A549 (cell line): ENCODE data around the gene ZNF423. TPM values are rescaled to one million over a fixed set of nuclear protein-coding genes. Genes with fewer than 3 reads are reported as not detected.

ENCODE experiments used
- ATAC-seq, 2 experiments: fragments of 200-7000 bp in 1 of 2; fragments of >200 bp in 1 of 2; cut with Nextera tagmentation in 1 of 2; cut with Tn5 transposase in 1 of 2; 3 replicates each; pipeline versions ENCODE4 v1.8.0 to v1.9.1; 2018 to 2020; ENCODE audit warnings: mild to moderate bottlenecking in 1 of 2, moderate library complexity in 1 of 2
- CTCF ChIA-PET: fragments of 300-600 bp; sonication (Branson Sonifier 250); formaldehyde crosslinking; extraction: SDS; loops from one replicate; lab custom pipeline; 2021; ENCODE audit warnings: antibody characterized with exemption, inconsistent platforms; lab: Yijun Ruan, JAX
- POLR2A ChIA-PET: fragments of 350-600 bp; formaldehyde crosslinking; extraction: SDS; loops from one replicate; lab custom pipeline; 2021; ENCODE audit warnings: antibody characterized with exemption, inconsistent platforms; lab: Yijun Ruan, JAX
- DNase-seq, 2 experiments: peaks; one replicate each; pipeline versions ENCODE4 v3.0.0 to v3.0.0-alpha.2; 2011 to 2016; ENCODE audit warnings: low read depth in 1 of 2, low spot score in 1 of 2
- FAIRE-seq: peaks from 2 replicates; lab custom pipeline; 2011; peaks lifted over from hg19 to GRCh38; lab: Jason Lieb, UNC
- H3K27ac ChIP-seq, 2 experiments: fragments of >200 bp; sonication (Bioruptor Twin); formaldehyde crosslinking; 3 replicates each; pipeline ENCODE4 v1.5.1; 2016 to 2017
- H3K4me1 ChIP-seq: fragments of >200 bp; sonication (Bioruptor Twin); formaldehyde crosslinking; 3 replicates; pipeline ENCODE4 v1.6.1; 2016
- H3K4me2 ChIP-seq: fragments of >200 bp; sonication (Bioruptor Twin); formaldehyde crosslinking; 3 replicates; pipeline ENCODE4 v1.6.1; 2016
- H3K4me3 ChIP-seq: fragments of >200 bp; sonication (Bioruptor Twin); formaldehyde crosslinking; 3 replicates; pipeline ENCODE4 v1.5.1; 2016
- H3K9me3 ChIP-seq: fragments of >200 bp; sonication (Bioruptor Twin); formaldehyde crosslinking; 3 replicates; pipeline ENCODE4 v1.6.1; 2016
- ELK1 ChIP-seq: fragments of 150-350 bp; IDR thresholded peaks from 2 replicates; pipeline ENCODE4 v1.6.1; 2014; ENCODE audit warnings: low read depth, mild to moderate bottlenecking, low read length
- FOSB ChIP-seq: fragments of 250-450 bp; sonication (Bioruptor Pico); IDR thresholded peaks from 2 replicates; pipeline ENCODE4 v1.5.0; 2020; ENCODE audit warnings: mild to moderate bottlenecking, moderate library complexity
- GATA3 ChIP-seq: IDR thresholded peaks from 2 replicates; pipeline ENCODE4 v1.6.1; 2012; ENCODE audit warnings: borderline replicate concordance
- JUN ChIP-seq, 2 experiments: fragments of >200 bp; sonication (Bioruptor Twin); formaldehyde crosslinking; IDR thresholded peaks; 2 replicates in 1 of 2; 3 replicates in 1 of 2; pipeline ENCODE4 v1.6.1; 2016 to 2017
- MYC ChIP-seq: IDR thresholded peaks from 2 replicates; pipeline ENCODE4 v1.6.1; 2012; ENCODE audit warnings: mild to moderate bottlenecking, inconsistent platforms, low read length, improper control_type of control experiment, borderline replicate concordance
- NFE2L2 ChIP-seq: fragments of 150-350 bp; conservative IDR thresholded peaks from 2 replicates; pipeline ENCODE4 v1.6.1; 2014; ENCODE audit warnings: low read length
- NR3C1 ChIP-seq: fragments of >200 bp; sonication (Bioruptor Twin); formaldehyde crosslinking; IDR thresholded peaks from 3 replicates; pipeline ENCODE4 v1.6.1; 2017
- POLR2A ChIP-seq: IDR thresholded peaks from 2 replicates; pipeline ENCODE4 v1.6.1; 2012; ENCODE audit warnings: mild to moderate bottlenecking, low read length
- RFX5 ChIP-seq: fragments of 450-650 bp; IDR thresholded peaks from 2 replicates; pipeline ENCODE4 v1.7.1; 2014; ENCODE audit warnings: antibody characterized with exemption, mild to moderate bottlenecking, moderate library complexity
- SMC3 ChIP-seq: fragments of >200 bp; sonication (Bioruptor Twin); formaldehyde crosslinking; IDR thresholded peaks from 3 replicates; pipeline ENCODE4 v1.6.1; 2018; ENCODE audit warnings: inconsistent platforms
- TP53 ChIP-seq: fragments of 250-450 bp; sonication (Bioruptor Pico); IDR thresholded peaks from 2 replicates; pipeline ENCODE4 v1.5.0; 2021; ENCODE audit warnings: mild to moderate bottlenecking, moderate library complexity
- WGBS: methylation state at CpG from one replicate; pipeline ENCODE4 v1.1.6; 2017; ENCODE audit errors: missing lambda C conversion rate; 5-methylcytosine and 5-hydroxymethylcytosine counted together
- polyA plus RNA-seq, 4 experiments: library from polyadenylated mRNA; depleted of rRNA in 3 of 4; stranded (reverse); fragments of >200 nt; fragmentation: RNase III in 1 of 4; extraction: RNeasy Plus Mini Kit Qiagen cat#74134 plus additional on column Dnase treatment in 1 of 4; gene quantifications; 2 replicates in 3 of 4; 3 replicates in 1 of 4; pipeline ENCODE4 v1.2.3, GENCODE V29; 2011 to 2017
- TF ChIP-seq, protein P1 (sequence below): fragments of 450-650 bp; IDR thresholded peaks from 2 replicates; pipeline ENCODE4 v1.6.1; 2014; ENCODE audit warnings: antibody characterized with exemption
- TF ChIP-seq, protein P2 (sequence below): IDR thresholded peaks from 2 replicates; pipeline ENCODE4 v1.6.1; 2012
- TF ChIP-seq, protein P3 (sequence below): IDR thresholded peaks from 2 replicates; pipeline ENCODE4 v1.6.1; 2012; ENCODE audit warnings: low read depth, borderline replicate concordance

ZNF423 gene
- polyA plus RNA-seq, 2 of the 4 experiments (the other 2 are of a cell fraction) = 0.04 to 0.10 TPM

DNA sequence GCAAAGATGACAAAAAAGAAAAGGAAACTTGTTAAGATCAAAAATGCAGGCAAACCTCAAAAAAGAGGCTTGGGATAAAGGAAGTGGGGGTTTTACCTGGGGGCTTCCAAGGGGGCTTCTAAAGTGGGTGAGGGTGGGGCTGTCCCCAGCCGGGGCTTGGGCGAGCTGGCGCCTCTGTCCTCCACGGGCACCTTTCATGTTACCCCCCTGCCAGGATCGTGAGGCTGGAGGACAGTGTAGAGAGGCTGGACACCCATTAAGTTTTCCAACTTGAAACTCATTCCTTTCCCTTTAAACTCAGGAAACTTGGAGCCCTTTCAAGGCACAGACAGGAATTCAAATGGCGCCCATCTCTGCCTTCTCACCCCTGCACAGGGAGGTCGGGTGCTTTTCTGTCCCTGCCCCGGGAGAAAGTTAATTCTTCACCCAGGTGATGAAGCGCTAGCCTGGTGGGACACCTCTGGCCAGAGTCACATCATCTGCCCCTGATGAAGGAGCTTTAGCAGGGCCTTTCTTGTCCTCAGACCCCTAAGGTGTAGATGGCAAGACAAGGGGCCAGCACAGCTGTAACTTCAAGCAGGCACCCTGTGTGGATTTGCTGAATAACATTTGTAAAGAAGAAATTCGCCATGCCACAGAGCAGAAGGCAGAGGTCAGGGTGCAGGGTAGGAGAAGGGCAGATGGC lies 395.0 kb downstream of the ZNF423 start:
- TF ChIP-seq TP53 (CRISPR knock-in tag) = no peak
- no peak for TF ChIP-seq ELK1
- no peak for TF ChIP-seq SMC3
- TF ChIP-seq GATA3 = no peak
- TF ChIP-seq POLR2A = no peak
- CTCF ChIA-PET = no interaction called here
- DNase-seq (no peak), FAIRE-seq (no peak), ATAC-seq (no peak)
- Histone ChIP-seq H3K9me3 (no peaks in the 10 kb centered on the region), H3K4me1 (no peaks in the 10 kb centered on the region), H3K4me3 (no peak overlapping the region), H3K4me2 (no peak overlapping the region), H3K27ac (no peak overlapping the region)
- 29% methylated on average over 10 of the region's 10 CpGs for WGBS
- POLR2A ChIA-PET = no interaction called here

- Histone ChIP-seq H3K4me2 (no peak overlapping the region), H3K4me1 (no peaks in the 10 kb centered on the region), H3K4me3 (no peak overlapping the region), H3K9me3 (no peaks in the 10 kb centered on the region), H3K27ac (no peak overlapping the region)
- 42% methylated on average over 6 of the region's 6 CpGs for WGBS
- ChIA-PET POLR2A (no interaction called here), CTCF (interaction anchor here (1.1 kb wide), 1 partner anchor 32 kb away, joined by 3 read pairs; no protein-coding TSS in a partner anchor)
- ATAC-seq (no peak), FAIRE-seq (no peak), DNase-seq (no peak)
- no peak for TF ChIP-seq MYC
- TF ChIP-seq, protein P1, sequence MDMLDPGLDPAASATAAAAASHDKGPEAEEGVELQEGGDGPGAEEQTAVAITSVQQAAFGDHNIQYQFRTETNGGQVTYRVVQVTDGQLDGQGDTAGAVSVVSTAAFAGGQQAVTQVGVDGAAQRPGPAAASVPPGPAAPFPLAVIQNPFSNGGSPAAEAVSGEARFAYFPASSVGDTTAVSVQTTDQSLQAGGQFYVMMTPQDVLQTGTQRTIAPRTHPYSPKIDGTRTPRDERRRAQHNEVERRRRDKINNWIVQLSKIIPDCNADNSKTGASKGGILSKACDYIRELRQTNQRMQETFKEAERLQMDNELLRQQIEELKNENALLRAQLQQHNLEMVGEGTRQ = no peak
- TF ChIP-seq, protein P2, sequence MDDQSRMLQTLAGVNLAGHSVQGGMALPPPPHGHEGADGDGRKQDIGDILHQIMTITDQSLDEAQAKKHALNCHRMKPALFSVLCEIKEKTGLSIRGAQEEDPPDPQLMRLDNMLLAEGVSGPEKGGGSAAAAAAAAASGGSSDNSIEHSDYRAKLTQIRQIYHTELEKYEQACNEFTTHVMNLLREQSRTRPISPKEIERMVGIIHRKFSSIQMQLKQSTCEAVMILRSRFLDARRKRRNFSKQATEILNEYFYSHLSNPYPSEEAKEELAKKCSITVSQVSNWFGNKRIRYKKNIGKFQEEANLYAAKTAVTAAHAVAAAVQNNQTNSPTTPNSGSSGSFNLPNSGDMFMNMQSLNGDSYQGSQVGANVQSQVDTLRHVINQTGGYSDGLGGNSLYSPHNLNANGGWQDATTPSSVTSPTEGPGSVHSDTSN = no peak
- no peak for TF ChIP-seq JUN (IDR thresholded peaks at IDR 0.05)
- TF ChIP-seq NR3C1 = no peak
- TF ChIP-seq NFE2L2 = no peak
- TF ChIP-seq, protein P3, sequence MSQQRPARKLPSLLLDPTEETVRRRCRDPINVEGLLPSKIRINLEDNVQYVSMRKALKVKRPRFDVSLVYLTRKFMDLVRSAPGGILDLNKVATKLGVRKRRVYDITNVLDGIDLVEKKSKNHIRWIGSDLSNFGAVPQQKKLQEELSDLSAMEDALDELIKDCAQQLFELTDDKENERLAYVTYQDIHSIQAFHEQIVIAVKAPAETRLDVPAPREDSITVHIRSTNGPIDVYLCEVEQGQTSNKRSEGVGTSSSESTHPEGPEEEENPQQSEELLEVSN = no peak
- TF ChIP-seq TP53 (CRISPR knock-in tag) = no peak
These were observed 395.8 kb downstream of the ZNF423 start for GRCh38 chr16:49459953-49460735.

- no peaks in the 10 kb centered on the region for H3K9me3 ChIP-seq
- H3K4me2 ChIP-seq = no peak overlapping the region
- no peak overlapping the region for H3K27ac ChIP-seq
- H3K4me1 ChIP-seq = no peaks in the 10 kb centered on the region
- no peak overlapping the region for H3K4me3 ChIP-seq
- POLR2A ChIA-PET = no interaction called here
- ATAC-seq (no peak), FAIRE-seq (no peak), DNase-seq (no peak)
- CTCF ChIA-PET = no interaction called here
- 3% methylated on average over 5 of the region's 5 CpGs for WGBS
- TF ChIP-seq FOSB (CRISPR knock-in tag) = no peak
These were observed 397.1 kb downstream of the ZNF423 start for GRCh38 chr16:49458656-49459445.

GRCh38 chr16:49458243-49458642 lies 397.7 kb downstream of the ZNF423 start:
- Histone ChIP-seq H3K4me2 (no peak overlapping the region), H3K4me3 (no peak overlapping the region), H3K27ac (no peak overlapping the region), H3K4me1 (no peaks in the 10 kb centered on the region), H3K9me3 (no peaks in the 10 kb centered on the region)
- TF ChIP-seq, protein P1 = 0 out of 2 replicates have a peak, but pooled peaks have one; percentile 9
- TF ChIP-seq RFX5 = no peak
- 14% methylated on average over 5 of the region's 6 CpGs for WGBS
- no peak for ATAC-seq
- no peak for DNase-seq
- POLR2A ChIA-PET = no interaction called here
- CTCF ChIA-PET = no interaction called here
- FAIRE-seq = no peak
